Measurements from ENCODE around the gene ZBTB16. TPM values are rescaled to one million over a fixed set of nuclear protein-coding genes. Genes with fewer than 3 reads are reported as not detected.

Gene ZBTB16
- total RNA-seq, 2 experiments from 2014 or later: 7.4 to 7.6 TPM

DNA sequence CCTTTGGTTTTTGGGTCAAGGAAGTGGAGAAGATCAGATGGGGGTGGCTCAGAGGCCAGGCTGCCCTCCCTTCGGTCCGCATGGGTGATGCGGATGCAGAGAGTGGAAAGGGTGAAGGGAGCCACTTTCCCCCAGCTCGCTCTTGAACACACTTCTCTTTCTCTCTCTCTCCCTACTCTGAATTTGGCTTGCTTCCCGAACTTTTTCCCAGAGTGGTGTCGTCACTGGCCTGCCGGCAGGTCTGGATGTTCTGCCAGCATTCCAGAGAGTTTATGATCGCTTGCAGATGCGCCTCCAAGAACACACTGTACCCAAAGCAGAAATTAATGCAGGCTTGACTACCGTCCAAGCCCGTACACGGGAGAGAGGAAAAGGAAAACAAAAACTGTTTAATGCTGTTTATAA, 103.2 kb downstream of the ZBTB16 start:
- H3K4me3 Mint-ChIP-seq: no peak overlapping the region
- POLR2A ChIA-PET: no interaction called here

DNA sequence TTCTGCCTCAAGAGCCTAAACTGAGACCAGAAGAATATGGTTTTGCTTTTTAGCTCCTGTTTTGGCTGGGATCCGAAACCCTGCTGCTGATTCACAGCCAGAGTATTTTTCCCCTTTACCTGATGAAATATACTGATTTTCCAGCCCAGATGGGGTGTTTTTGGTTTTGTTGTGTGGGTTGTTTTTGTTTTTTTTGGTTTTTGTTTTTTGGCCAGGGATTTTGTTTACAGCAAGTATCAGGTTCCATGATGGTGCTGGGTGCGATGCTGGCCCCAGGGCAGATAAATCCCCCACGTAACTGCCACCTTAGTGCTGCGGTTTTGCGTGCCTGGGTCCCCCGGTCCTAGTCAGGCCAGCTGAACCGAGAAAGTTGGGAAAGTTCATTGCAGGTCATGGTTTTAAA, 103.7 kb downstream of the ZBTB16 start:
- Mint-ChIP-seq H3K27me3 (no peaks in the 10 kb centered on the region), H3K9me3 (peaks cover 4% of the 10 kb centered on the region), H3K27ac (no peak overlapping the region), H3K4me1 (peaks cover 87% of the 10 kb centered on the region), H3K4me3 (no peak overlapping the region), H3K36me3 (ENCODE audit: low read depth) (peaks cover 18% of the 10 kb centered on the region)
- POLR2A ChIA-PET: no interaction called here
- CTCF ChIA-PET: interaction anchor here (2.5 kb wide), 1 partner anchor 20 kb away, joined by 5 read pairs; no protein-coding TSS in a partner anchor
- no peak for DNase-seq

More for the DNA sequence above, 103.2 kb downstream of the ZBTB16 start:
- peaks cover 20% of the 10 kb centered on the region for H3K36me3 Mint-ChIP-seq (ENCODE audit: low read depth)
- CTCF ChIA-PET: interaction anchor here (2.5 kb wide), 1 partner anchor 21 kb away, joined by 5 read pairs; no protein-coding TSS in a partner anchor
- H3K9me3 Mint-ChIP-seq: peaks cover 4% of the 10 kb centered on the region
- peaks cover 87% of the 10 kb centered on the region for H3K4me1 Mint-ChIP-seq
- H3K27me3 Mint-ChIP-seq: no peaks in the 10 kb centered on the region
- no peak overlapping the region for H3K27ac Mint-ChIP-seq
- DNase-seq: no peak

DNA sequence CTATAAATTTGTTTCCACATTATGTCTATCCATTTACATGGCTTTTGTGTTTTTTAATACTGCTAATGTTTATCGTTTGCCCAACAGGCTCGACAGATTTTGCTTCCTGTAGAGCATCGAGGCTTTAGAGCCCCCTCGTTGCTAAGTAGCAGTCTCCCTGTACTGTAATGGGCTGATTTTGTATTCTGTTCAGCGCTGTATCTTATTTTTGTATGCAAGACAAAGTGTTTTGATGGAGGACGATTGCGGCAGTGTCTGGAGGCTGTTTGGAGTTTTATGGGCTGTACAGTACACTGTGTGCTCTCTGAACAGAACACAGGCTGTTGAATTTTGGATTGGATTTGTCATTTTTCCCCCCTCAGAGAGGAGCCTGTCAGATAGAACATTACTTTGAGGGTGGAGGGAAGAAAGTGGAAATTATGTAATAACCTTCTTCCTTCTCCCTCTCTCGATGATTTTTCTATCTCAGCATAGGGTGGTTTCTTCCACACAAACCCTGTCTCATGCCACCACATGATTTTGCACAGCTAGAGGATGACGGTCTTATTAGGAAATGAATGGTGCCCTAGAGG, 104.4 kb downstream of the ZBTB16 start:
- Mint-ChIP-seq H3K9me3 (peaks cover 4% of the 10 kb centered on the region), H3K36me3 (ENCODE audit: low read depth) (peaks cover 18% of the 10 kb centered on the region), H3K27ac (no peak overlapping the region), H3K4me1 (peaks cover 89% of the 10 kb centered on the region), H3K27me3 (no peaks in the 10 kb centered on the region), H3K4me3 (no peak overlapping the region)
- DNase-seq: no peak
- POLR2A ChIA-PET: no interaction called here
- CTCF ChIA-PET: interaction anchor here (1.0 kb wide), 1 partner anchor 54 kb away, joined by 3 read pairs; no protein-coding TSS in a partner anchor

DNA sequence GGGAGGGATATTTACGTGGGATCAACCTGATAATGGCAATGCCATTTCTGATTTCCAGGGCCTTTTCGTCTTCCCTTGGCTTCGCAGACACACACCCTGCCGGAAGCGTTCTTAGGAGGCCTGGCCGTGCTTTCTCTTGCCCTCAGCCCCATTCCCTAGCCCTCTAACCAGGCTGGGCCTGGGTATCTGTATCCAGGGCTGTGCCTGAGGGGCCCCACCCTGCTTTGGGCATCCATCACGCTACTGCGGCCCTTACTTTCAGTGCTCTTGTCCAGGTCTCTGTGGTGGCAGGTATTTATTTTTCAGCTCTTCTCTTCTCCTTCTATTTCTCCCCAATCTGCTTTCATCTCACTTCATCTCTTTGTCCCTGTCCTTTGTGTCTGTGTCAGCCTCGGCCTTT, 105.0 kb downstream of the ZBTB16 start:
- Mint-ChIP-seq H3K9me3 (peaks cover 4% of the 10 kb centered on the region), H3K27me3 (no peaks in the 10 kb centered on the region), H3K27ac (peak overlapping the region; percentile 80), H3K4me3 (no peak overlapping the region), H3K36me3 (ENCODE audit: low read depth) (peaks cover 17% of the 10 kb centered on the region), H3K4me1 (peaks cover 89% of the 10 kb centered on the region)
- DNase-seq: no peak
- CTCF ChIA-PET: interaction anchor here (1.0 kb wide), 1 partner anchor 53 kb away, joined by 3 read pairs; no protein-coding TSS in a partner anchor
- POLR2A ChIA-PET: no interaction called here

DNA sequence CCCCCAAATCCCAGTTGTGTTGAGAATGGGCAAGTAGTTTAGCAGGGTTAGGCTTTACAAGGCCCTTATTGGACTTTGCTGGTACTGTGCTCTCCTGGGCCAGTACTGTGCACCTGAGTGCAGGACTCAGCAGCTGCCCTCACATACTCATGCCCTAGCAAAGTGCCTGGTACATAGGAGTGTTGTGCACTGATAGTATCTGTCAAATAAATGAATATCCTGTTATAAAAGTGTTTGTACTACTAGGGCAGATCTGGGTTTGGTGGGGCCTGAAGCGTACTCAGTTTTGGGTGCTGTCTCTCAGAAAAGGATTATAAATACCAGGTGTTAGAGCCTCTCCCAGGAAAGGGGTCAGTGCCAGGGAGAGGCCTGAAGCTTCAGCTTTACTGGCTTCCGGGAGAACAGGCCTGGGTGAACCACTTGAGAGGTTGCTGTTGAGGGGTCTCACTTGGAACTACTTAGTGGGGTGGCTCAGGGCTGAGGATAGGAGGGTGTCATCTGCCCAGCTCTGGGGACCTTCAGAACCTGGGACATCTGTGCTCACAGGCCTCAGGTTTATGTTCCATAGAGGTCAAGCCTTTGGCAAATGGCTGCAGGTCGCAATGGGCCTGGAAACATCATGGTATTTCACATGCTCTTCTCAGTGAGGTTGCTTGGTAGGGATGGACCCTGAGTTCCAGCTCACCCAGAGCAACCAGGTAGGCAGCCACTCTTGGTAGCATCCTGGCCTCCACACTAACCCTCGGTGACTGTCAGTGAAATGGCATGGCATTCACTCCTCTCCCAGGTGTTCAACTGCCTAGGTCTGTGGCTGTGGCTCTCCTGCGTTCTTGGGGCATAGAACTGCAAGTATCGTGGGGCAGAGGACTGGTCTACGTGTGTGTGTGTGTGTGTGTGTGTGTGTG, 106.1 kb downstream of the ZBTB16 start:
- Mint-ChIP-seq H3K27me3 (no peaks in the 10 kb centered on the region), H3K27ac (peak overlapping the region; percentile 80), H3K36me3 (ENCODE audit: low read depth) (peaks cover 18% of the 10 kb centered on the region), H3K9me3 (peaks cover 4% of the 10 kb centered on the region), H3K4me3 (no peak overlapping the region), H3K4me1 (peaks cover 88% of the 10 kb centered on the region)
- no peak for DNase-seq
- ChIA-PET POLR2A (no interaction called here), CTCF (interaction anchor here (0.7 to 3.0 kb wide), 7 partner anchors 9 to 105 kb away, joined by 3 to 15 read pairs (median 3); no protein-coding TSS in a partner anchor)

DNA sequence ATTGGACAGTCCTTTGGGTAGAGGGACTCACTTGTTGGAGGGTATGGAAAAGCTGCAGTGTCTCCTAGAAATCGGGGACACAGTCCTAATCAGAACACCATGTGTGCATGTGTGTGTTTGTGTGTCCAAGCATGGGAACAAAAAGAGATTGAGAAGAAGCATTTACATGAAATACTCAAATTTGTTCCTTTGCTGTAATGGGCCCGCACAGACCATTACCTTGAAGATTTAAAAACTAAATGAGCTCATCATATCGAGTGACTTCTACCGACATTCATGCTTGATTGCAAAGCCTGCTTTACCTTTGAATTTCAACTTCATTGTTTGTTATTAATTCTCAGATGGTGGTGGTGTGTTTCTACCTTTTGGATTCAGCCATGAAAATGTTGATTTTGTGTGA, 106.9 kb downstream of the ZBTB16 start:
- H3K4me3 Mint-ChIP-seq: peak overlapping the region; percentile 24
- peaks cover 15% of the 10 kb centered on the region for H3K36me3 Mint-ChIP-seq (ENCODE audit: low read depth)
- no peak for DNase-seq
- POLR2A ChIA-PET: no interaction called here
- H3K4me1 Mint-ChIP-seq: peaks cover 88% of the 10 kb centered on the region
- H3K27ac Mint-ChIP-seq: peak overlapping the region; percentile 78
- peaks cover 1% of the 10 kb centered on the region for H3K9me3 Mint-ChIP-seq
- CTCF ChIA-PET: interaction anchor here (1.0 to 3.0 kb wide), 7 partner anchors 11 to 106 kb away, joined by 3 to 15 read pairs (median 3); no protein-coding TSS in a partner anchor
- H3K27me3 Mint-ChIP-seq: no peaks in the 10 kb centered on the region

DNA sequence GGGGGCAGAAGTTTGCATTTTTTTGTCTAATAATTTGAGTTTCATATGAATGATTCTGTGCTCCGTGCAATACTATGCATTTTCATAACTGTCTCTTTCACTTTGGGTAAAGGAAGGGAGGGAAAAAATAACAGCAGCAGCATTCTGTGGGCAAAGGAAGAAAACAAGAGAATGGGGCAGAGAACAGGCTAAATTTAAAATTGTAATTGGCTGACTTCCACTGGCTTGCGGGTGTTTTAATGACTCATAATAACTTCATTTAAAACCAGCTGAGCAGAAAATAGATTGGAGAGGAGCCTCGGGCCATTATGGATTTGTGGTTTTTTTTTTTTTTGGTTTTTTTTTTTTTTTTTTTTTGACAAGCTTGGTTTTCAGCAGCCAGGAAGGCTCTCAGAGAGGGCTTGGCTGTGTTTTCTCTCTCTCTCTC, 107.4 kb downstream of the ZBTB16 start:
- POLR2A ChIA-PET: no interaction called here
- H3K4me3 Mint-ChIP-seq: peak overlapping the region; percentile 24
- peak; percentile 40 for DNase-seq
- peaks cover 9% of the 10 kb centered on the region for H3K36me3 Mint-ChIP-seq (ENCODE audit: low read depth)
- CTCF ChIA-PET: interaction anchor here (1.0 to 3.0 kb wide), 6 partner anchors 10 to 107 kb away, joined by 3 to 15 read pairs (median 4); no protein-coding TSS in a partner anchor
- H3K27ac Mint-ChIP-seq: peak overlapping the region; percentile 78
- H3K4me1 Mint-ChIP-seq: peaks cover 88% of the 10 kb centered on the region
- H3K9me3 Mint-ChIP-seq: no peaks in the 10 kb centered on the region
- no peaks in the 10 kb centered on the region for H3K27me3 Mint-ChIP-seq

DNA sequence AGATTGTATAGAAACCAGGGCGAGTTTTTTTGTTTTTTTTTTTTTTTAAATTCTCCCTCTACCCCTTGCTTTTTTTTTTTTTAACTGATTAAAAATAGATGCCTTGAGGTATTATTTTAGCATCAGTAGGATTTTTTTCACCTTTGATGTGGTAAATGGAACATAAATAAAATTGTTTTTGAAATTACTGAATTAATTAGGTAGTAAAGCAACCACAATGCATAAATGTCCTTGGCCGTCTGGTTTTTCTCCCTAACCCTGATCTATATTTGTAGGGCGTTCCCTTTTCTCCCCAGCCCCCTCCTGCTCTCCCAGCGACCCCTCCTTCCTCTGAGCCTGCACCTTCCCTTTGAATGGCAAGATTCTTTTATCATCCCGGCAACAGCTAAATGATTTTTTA, 107.8 kb downstream of the ZBTB16 start:
- Mint-ChIP-seq H3K36me3 (ENCODE audit: low read depth) (peaks cover 8% of the 10 kb centered on the region), H3K9me3 (no peaks in the 10 kb centered on the region), H3K27ac (peak overlapping the region; percentile 78), H3K27me3 (no peaks in the 10 kb centered on the region), H3K4me3 (peak overlapping the region; percentile 35), H3K4me1 (peaks cover 88% of the 10 kb centered on the region)
- DNase-seq: no peak
- ChIA-PET CTCF (interaction anchor here (1.0 to 3.0 kb wide), 6 partner anchors 10 to 107 kb away, joined by 3 to 15 read pairs (median 6); no protein-coding TSS in a partner anchor), POLR2A (no interaction called here)

DNA sequence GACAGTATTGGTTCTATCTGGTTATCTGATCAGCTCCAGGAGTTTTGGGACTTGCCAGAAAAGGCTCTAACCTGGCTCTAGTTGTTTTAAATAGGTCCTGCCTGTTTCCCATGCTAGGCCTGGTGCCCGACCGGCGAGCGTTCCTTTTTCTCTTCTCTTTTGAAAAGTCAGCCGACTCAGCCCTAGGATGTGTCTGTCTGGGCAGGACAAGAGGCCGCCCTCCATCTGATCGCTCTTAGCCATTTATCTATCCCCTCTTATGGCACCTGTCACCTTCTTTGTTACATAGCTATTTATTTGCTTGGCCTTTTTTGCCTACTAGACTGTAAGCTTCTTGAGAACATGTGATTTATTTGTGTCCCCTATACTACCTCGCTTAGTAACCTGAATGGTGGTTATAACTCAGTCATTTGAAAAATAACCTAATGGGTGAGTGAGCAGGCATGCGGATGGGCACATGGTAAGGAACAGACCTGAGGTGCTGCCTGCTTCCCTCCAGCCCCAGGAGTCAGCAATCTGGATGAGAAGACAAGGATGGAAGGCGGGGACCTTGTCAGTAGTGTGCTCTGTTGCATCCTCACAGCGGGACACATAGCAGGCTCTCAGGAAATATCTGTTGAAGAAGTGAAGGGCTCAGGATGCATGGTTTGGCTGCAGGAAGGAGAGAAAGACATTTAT, 108.4 kb downstream of the ZBTB16 start:
- POLR2A ChIA-PET: no interaction called here
- peaks cover 91% of the 10 kb centered on the region for H3K4me1 Mint-ChIP-seq
- peaks cover 8% of the 10 kb centered on the region for H3K36me3 Mint-ChIP-seq (ENCODE audit: low read depth)
- H3K9me3 Mint-ChIP-seq: no peaks in the 10 kb centered on the region
- CTCF ChIA-PET: interaction anchor here (0.8 to 3.0 kb wide), 4 partner anchors 11 to 24 kb away, joined by 3 to 15 read pairs (median 10); no protein-coding TSS in a partner anchor
- H3K27me3 Mint-ChIP-seq: no peaks in the 10 kb centered on the region
- H3K27ac Mint-ChIP-seq: peak overlapping the region; percentile 78
- H3K4me3 Mint-ChIP-seq: peak overlapping the region; percentile 35
- DNase-seq: no peak

DNA sequence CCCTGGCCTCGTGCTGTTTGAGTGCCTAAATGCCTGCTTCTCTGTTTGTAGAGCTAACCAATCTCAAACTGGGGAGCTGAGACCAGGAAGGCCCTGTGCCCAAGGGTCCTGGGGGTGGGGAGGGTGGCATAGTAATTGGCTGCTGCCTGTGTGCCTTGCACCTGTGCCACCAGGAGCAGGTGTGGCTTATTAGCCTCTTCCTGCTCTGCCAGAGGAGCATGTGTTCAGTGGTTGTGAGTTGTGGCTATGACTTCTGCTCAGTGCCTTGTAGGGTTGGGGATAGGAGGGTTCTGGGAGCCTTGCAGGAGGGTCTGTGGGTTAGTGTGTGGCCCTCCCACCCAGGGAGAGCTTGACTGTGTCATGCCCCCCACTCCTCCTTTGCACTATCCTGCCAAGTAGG, 109.2 kb downstream of the ZBTB16 start:
- Mint-ChIP-seq H3K27ac (peak overlapping the region; percentile 78), H3K36me3 (ENCODE audit: low read depth) (peaks cover 12% of the 10 kb centered on the region), H3K9me3 (no peaks in the 10 kb centered on the region), H3K4me1 (peaks cover 93% of the 10 kb centered on the region), H3K27me3 (no peaks in the 10 kb centered on the region), H3K4me3 (no peak overlapping the region)
- peak; percentile 17 for DNase-seq
- CTCF ChIA-PET: interaction anchor here (0.6 to 2.8 kb wide), 4 partner anchors 10 to 37 kb away, joined by 3 to 9 read pairs (median 6); no protein-coding TSS in a partner anchor
- POLR2A ChIA-PET: no interaction called here

DNA sequence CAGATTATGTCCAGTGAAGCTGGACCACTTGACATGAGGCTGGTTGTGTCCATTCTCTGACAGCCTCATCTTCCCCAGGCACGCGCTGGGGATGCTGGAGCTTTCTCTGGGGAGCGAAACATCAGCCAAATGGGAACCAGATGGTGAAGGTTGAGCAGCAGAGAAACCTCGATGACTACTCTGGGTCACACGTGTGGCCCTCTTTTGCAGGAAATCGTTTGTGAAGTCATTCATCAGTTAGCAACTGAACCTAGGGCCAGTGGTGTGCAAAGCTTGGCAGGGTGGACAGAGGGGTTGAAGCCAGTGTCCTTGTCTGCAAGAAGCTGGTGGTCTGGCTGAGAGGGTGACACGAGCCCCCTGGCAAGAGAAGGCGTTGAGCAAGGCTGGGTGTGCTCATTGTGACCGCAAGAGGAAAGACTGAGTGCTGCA, 109.8 kb downstream of the ZBTB16 start:
- ChIA-PET POLR2A (no interaction called here), CTCF (interaction anchor here (0.6 to 2.8 kb wide), 5 partner anchors 12 to 294 kb away, joined by 3 to 9 read pairs (median 5); partner anchors contain the start of gene USP28)
- peaks cover 96% of the 10 kb centered on the region for H3K4me1 Mint-ChIP-seq

DNA sequence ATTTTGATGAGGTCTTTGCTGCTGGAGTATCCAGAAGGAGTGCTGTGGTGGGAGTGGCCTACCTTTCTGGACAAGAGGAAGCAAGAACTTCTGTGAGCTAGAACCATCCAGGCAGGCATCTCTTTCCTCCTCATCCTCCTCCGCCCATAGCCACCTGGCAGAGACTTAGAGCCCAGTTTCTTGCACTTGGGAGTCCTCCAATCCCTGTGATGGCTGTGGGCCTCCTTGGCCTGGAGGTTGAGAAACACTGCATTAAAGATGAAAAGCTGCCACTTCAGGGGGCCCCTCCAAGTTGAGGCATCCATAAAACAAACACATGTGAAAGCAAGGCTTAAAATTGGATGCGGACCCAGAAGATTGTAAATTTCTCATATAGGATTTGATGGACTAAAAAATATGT, 110.3 kb downstream of the ZBTB16 start:
- H3K27ac Mint-ChIP-seq: no peak overlapping the region
- H3K4me1 Mint-ChIP-seq: peaks cover 99% of the 10 kb centered on the region
- ChIA-PET POLR2A (no interaction called here), CTCF (interaction anchor here (0.6 to 2.8 kb wide), 5 partner anchors 11 to 294 kb away, joined by 3 to 9 read pairs (median 5); partner anchors contain the start of gene USP28)
- no peak overlapping the region for H3K4me3 Mint-ChIP-seq
- no peak for DNase-seq
- peaks cover 12% of the 10 kb centered on the region for H3K36me3 Mint-ChIP-seq (ENCODE audit: low read depth)
- H3K27me3 Mint-ChIP-seq: no peaks in the 10 kb centered on the region
- H3K9me3 Mint-ChIP-seq: no peaks in the 10 kb centered on the region

More for the DNA sequence above, 109.8 kb downstream of the ZBTB16 start:
- Mint-ChIP-seq H3K9me3 (no peaks in the 10 kb centered on the region), H3K4me3 (no peak overlapping the region), H3K27ac (peak overlapping the region; percentile 78), H3K27me3 (no peaks in the 10 kb centered on the region), H3K36me3 (ENCODE audit: low read depth) (peaks cover 14% of the 10 kb centered on the region)
- no peak for DNase-seq
